Neuronal stem cell (in vitro differentiated cells): ENCODE measurements around the gene ROM1.
"Not testable (repeated sequence)": the region's sequence is repeated elsewhere in the genome, so short reads cannot be mapped to it uniquely, and the experiment has no call there.

ENCODE experiments used
- DNase-seq: peaks from one replicate; pipeline ENCODE4 v3.0.0-alpha.2; 2013; ENCODE audit warnings: low spot score
- H2AFZ ChIP-seq: one replicate; pipeline ENCODE4 v1.6.1; 2013; ENCODE audit warnings: mild to moderate bottlenecking, low read length, inconsistent platforms
- H2AK5ac ChIP-seq: 2 replicates; pipeline ENCODE4 v1.6.1; 2013; ENCODE audit warnings: low read depth, mild to moderate bottlenecking, inconsistent platforms, low read length, moderate library complexity, mixed read lengths
- H2BK120ac ChIP-seq: 2 replicates; pipeline ENCODE4 v1.6.1; 2013; ENCODE audit warnings: low read depth, mild to moderate bottlenecking, inconsistent platforms, low read length, moderate library complexity, mixed read lengths
- H2BK12ac ChIP-seq: one replicate; pipeline ENCODE4 v1.6.1; 2013; ENCODE audit warnings: low read length, inconsistent platforms
- H2BK15ac ChIP-seq: 2 replicates; pipeline ENCODE4 v1.6.1; 2013; ENCODE audit warnings: mild to moderate bottlenecking, low read length, inconsistent platforms, mixed read lengths
- H2BK5ac ChIP-seq: one replicate; pipeline ENCODE4 v1.6.1; 2013; ENCODE audit warnings: inconsistent platforms, mild to moderate bottlenecking, low read length, moderate library complexity
- H3K14ac ChIP-seq: one replicate; pipeline ENCODE4 v1.6.1; 2013; ENCODE audit warnings: low read length, inconsistent platforms
- H3K18ac ChIP-seq: 2 replicates; pipeline ENCODE4 v1.6.1; 2013; ENCODE audit warnings: low read length, inconsistent platforms
- H3K23ac ChIP-seq: 2 replicates; pipeline ENCODE4 v1.6.1; 2013; ENCODE audit warnings: low read depth, mild to moderate bottlenecking, mixed read lengths, low read length, inconsistent platforms; ENCODE audit not compliant: poor library complexity
- H3K27ac ChIP-seq: replicated peaks from 3 replicates; pipeline ENCODE4 v1.5.1; 2013; ENCODE audit warnings: low read length, inconsistent platforms
- H3K27me3 ChIP-seq, 3 experiments: 2 replicates each; pipeline ENCODE4 v1.6.1; 2013; ENCODE audit warnings: low read length in 3 of 3, mild to moderate bottlenecking in 2 of 3, inconsistent platforms in 1 of 3, low read depth in 1 of 3, mixed read lengths in 1 of 3, moderate library complexity in 1 of 3; ENCODE audit not compliant: control insufficient read depth in 3 of 3, insufficient read depth in 3 of 3
- H3K36me3 ChIP-seq, 2 donors: replicated peaks in 1 of 2; 2 replicates each; pipeline ENCODE4 v1.6.1; 2013; ENCODE audit warnings: low read length in 2 of 2; ENCODE audit not compliant: control insufficient read depth in 2 of 2, insufficient read depth in 2 of 2
- H3K4ac ChIP-seq: 2 replicates; pipeline ENCODE4 v1.6.1; 2013; ENCODE audit warnings: inconsistent platforms, mild to moderate bottlenecking, low read length, moderate library complexity
- H3K4me1 ChIP-seq, 2 donors: 1 replicate in 1 of 2; 2 replicates in 1 of 2; pipeline ENCODE4 v1.6.1; 2013; ENCODE audit warnings: low read length in 2 of 2, low read depth in 1 of 2; ENCODE audit not compliant: control insufficient read depth in 2 of 2, insufficient read depth in 1 of 2
- H3K4me2 ChIP-seq: one replicate; pipeline ENCODE4 v1.6.1; 2013; ENCODE audit warnings: mild to moderate bottlenecking, low read length, inconsistent platforms; ENCODE audit not compliant: insufficient read depth, poor library complexity, severe bottlenecking
- H3K4me3 ChIP-seq, 2 donors: 2 replicates each; pipeline ENCODE4 v1.5.1; 2013; ENCODE audit warnings: low read length in 2 of 2, mild to moderate bottlenecking in 2 of 2, inconsistent platforms in 1 of 2, moderate library complexity in 1 of 2
- H3K79me1 ChIP-seq: one replicate; pipeline ENCODE4 v1.6.1; 2013; ENCODE audit warnings: low read depth, mild to moderate bottlenecking, inconsistent platforms, low read length, moderate library complexity
- H3K9ac ChIP-seq: one replicate; pipeline ENCODE4 v1.6.1; 2013; ENCODE audit warnings: mild to moderate bottlenecking, low read depth, low read length, inconsistent platforms; ENCODE audit not compliant: poor library complexity
- H3K9me3 ChIP-seq, 2 donors: replicated peaks in 1 of 2; 2 replicates each; pipeline versions ENCODE3 to v1.6.1; 2013; ENCODE audit warnings: low read length in 2 of 2, mild to moderate bottlenecking in 2 of 2, inconsistent platforms in 1 of 2, low read depth in 1 of 2, mixed read lengths in 1 of 2, moderate library complexity in 1 of 2; ENCODE audit not compliant: control insufficient read depth in 2 of 2, insufficient read depth in 1 of 2
- H4K8ac ChIP-seq: one replicate; pipeline ENCODE4 v1.6.1; 2013; ENCODE audit warnings: low read depth, mild to moderate bottlenecking, inconsistent platforms, low read length, moderate library complexity
- H4K91ac ChIP-seq: one replicate; pipeline ENCODE4 v1.6.1; 2013; ENCODE audit warnings: low read length, low read depth, mild to moderate bottlenecking, inconsistent platforms; ENCODE audit not compliant: poor library complexity
- WGBS, 2 donors: extraction: QIAGEN DNeasy Blood & Tissue Kit; methylation state at CpG; one replicate each; pipeline ENCODE4 v1.1.7; 2013; ENCODE audit warnings: missing lambda C conversion rate in 2 of 2, mixed read lengths in 1 of 2; ENCODE audit not compliant: insufficient read length in 2 of 2, insufficient replicate concordance in 1 of 2; ENCODE audit errors: extremely low coverage in 2 of 2; 5-methylcytosine and 5-hydroxymethylcytosine counted together

ROM1 gene

DNA sequence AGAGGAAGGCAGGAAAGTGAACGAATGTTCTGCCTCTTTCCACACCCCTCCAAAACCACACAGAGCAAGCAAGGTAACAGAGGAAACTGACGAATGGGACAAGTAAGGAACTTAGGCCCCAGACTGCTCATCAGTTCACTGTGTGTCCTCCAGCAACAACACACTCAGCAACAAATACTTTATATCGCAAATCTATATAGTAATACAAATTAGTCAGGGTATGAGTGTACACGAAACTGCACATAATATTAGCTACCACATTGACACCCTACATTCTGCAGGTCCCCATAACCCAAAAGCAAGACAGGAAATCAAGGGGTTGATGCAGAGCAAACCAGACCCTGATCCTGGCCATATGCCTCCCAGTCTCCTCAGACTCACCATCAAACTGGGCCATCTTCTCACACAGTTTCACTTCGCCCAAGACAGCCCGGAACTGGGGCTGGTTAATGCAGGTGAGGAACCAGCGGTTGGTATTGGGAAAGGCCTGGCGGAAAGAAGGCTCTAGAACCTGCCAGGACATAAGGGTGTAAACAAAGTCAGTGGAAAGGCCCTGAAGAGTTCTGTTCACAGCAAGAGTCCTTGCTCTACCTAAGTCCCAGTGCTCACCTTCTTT, 45.9 kb upstream of the ROM1 start:
- no CpG with 5 or more reads among the region's 8 CpGs for WGBS, 2 donors
- Histone ChIP-seq H3K79me1 (peaks cover 6% of the 10 kb centered on the region), H2AK5ac (no peak overlapping the region), H2BK12ac (no peak overlapping the region), H4K91ac (no peak overlapping the region), H4K8ac (no peak overlapping the region), H3K4ac (no peak overlapping the region), H3K4me1 (peaks cover 0 to 2% of the 10 kb centered on the region in 2 donors), H3K9me3 (no peaks in the 10 kb centered on the region), H2AFZ (no peak overlapping the region), H3K18ac (no peak overlapping the region), H3K27me3 (no peaks in the 10 kb centered on the region), H3K4me2 (no peak overlapping the region), H3K23ac (no peak overlapping the region), H3K36me3 (peaks cover 49 to 96% of the 10 kb centered on the region in 2 donors), H3K4me3 (no peak overlapping the region), H2BK120ac (no peak overlapping the region), H3K14ac (no peak overlapping the region), H3K27ac (no peak overlapping the region), H2BK5ac (no peak overlapping the region), H2BK15ac (no peak overlapping the region), H3K9ac (no peak overlapping the region)
- no peak for DNase-seq

DNA sequence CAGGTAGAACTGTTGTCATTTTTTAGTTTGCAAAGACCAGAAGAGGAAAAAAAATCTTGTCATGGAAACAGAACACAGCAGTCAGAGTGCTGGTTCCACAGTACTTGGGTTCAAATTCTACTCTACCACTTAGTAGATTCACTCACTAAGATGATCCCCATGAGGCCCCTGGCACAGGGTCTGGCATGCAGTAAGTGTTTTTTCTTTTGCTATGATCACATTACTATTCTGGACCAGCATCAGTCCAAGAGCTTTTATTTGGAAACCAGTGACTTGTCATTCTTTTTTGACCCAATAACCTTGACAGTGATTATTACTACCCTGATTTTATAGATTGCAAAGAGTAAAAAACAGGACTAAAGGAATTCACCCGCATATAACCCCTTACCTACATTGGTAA, 43.4 kb upstream of the ROM1 start:
- H2AK5ac ChIP-seq, result no peak overlapping the region
- no peaks in the 10 kb centered on the region for H3K27me3 ChIP-seq
- H3K4me3 ChIP-seq, result no peak overlapping the region
- no peak overlapping the region for H2BK120ac ChIP-seq
- no peak overlapping the region for H3K4ac ChIP-seq
- no peak overlapping the region for H2BK15ac ChIP-seq
- no peak for DNase-seq
- no peak overlapping the region for H4K8ac ChIP-seq
- no peak overlapping the region for H3K9ac ChIP-seq
- H2BK12ac ChIP-seq, result no peak overlapping the region
- no peak overlapping the region for H4K91ac ChIP-seq
- H3K23ac ChIP-seq, result no peak overlapping the region
- peaks cover 5 to 9% of the 10 kb centered on the region in 2 donors for H3K4me1 ChIP-seq
- H3K4me2 ChIP-seq, result no peak overlapping the region
- H3K18ac ChIP-seq, result no peak overlapping the region
- WGBS, 2 donors, result no CpG with 5 or more reads among the region's 1 CpG
- peaks cover 46 to 85% of the 10 kb centered on the region in 2 donors for H3K36me3 ChIP-seq
- no peak overlapping the region for H2BK5ac ChIP-seq
- peaks cover 8% of the 10 kb centered on the region for H3K79me1 ChIP-seq
- H2AFZ ChIP-seq, result no peak overlapping the region
- no peak overlapping the region for H3K27ac ChIP-seq
- H3K14ac ChIP-seq, result no peak overlapping the region
- no peaks in the 10 kb centered on the region for H3K9me3 ChIP-seq

DNA sequence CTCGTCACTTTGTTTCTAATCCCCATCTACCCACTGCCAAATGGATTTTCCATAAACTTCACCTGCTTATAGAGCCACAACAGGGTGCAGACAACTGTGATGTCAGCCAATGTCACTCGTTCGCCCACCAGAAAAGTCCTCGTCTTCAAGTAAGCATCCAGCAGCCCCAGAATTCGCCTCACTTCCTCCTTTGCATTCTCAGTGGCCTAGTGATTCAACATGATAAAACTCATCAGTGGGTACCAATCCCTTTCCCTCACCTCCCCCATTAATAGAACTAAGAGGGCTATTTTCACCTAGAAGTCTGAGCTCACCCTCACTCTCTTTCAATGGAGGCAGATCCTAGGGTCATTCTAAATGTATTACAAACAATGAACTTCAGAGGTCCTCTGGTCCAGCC, 42.2 kb upstream of the ROM1 start:
- H3K4me2 ChIP-seq, H2BK12ac ChIP-seq, H3K14ac ChIP-seq, H3K9ac ChIP-seq, H3K4ac ChIP-seq, H3K9me3 ChIP-seq, H4K91ac ChIP-seq, H3K4me3 ChIP-seq, H3K18ac ChIP-seq, H4K8ac ChIP-seq, H2BK120ac ChIP-seq, H3K27ac ChIP-seq, H3K27me3 ChIP-seq, H2AK5ac ChIP-seq, DNase-seq, H3K23ac ChIP-seq, H2BK15ac ChIP-seq, H2AFZ ChIP-seq, H2BK5ac ChIP-seq: not testable (repeated sequence)
- peaks cover 10% of the 10 kb centered on the region for H3K79me1 ChIP-seq
- peaks cover 37 to 84% of the 10 kb centered on the region in 2 donors for H3K36me3 ChIP-seq
- WGBS, 2 donors, result no CpG with 5 or more reads among the region's 5 CpGs
- peaks cover 7 to 15% of the 10 kb centered on the region in 2 donors for H3K4me1 ChIP-seq

DNA sequence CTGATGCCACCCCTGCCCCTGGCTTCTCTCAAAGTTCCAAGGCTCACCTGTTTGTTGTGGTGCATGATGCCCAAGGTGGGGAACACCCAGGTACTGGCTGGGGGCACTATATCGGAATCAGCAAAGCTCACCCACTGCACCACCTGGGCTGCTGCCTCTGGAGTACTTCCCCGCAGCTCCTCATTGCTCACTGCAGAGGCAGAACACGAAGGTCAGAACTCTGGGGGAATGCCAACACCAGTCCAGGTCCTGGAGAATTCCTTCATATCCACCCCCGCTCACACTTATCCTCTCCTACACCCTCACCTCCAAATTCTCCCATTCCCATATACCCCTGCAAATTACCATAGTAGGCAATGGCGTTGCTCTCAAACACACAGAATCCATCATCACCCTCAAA, 41.6 kb upstream of the ROM1 start:
- not testable (repeated sequence) for H4K8ac ChIP-seq, H3K4me3 ChIP-seq, H3K4me2 ChIP-seq, H3K18ac ChIP-seq, H2BK12ac ChIP-seq, H3K14ac ChIP-seq, H4K91ac ChIP-seq, H2AFZ ChIP-seq, H3K9me3 ChIP-seq, H3K27ac ChIP-seq, H2BK5ac ChIP-seq, H3K9ac ChIP-seq, H2BK120ac ChIP-seq, H3K23ac ChIP-seq, H3K27me3 ChIP-seq, H2AK5ac ChIP-seq, H2BK15ac ChIP-seq, DNase-seq, H3K4ac ChIP-seq
- Histone ChIP-seq H3K4me1 (peaks cover 7 to 15% of the 10 kb centered on the region in 2 donors), H3K36me3 (peaks cover 39 to 84% of the 10 kb centered on the region in 2 donors), H3K79me1 (peaks cover 10% of the 10 kb centered on the region)
- WGBS, 2 donors, result 100% methylated on average over 1 of the region's 5 CpGs; no CpG with 5 or more reads in 1 of the 2 donors
